ENCODE data around the gene TMEM204. TPM values are rescaled to one million over a fixed set of nuclear protein-coding genes. Genes with fewer than 3 reads are reported as not detected.

The TMEM204 gene
- total RNA-seq, 4 donors from 2014 or later: 7.6 to 26.6 (median 18.8) TPM

GRCh38 chr16:1505073-1505844, 28.2 kb upstream of the TMEM204 start:
- no peak for DNase-seq (ENCODE audit: low spot score in 2 of 2)
- H3K4me3 ChIP-seq: no peak overlapping the region
- no peak for TF ChIP-seq POLR2AphosphoS5 (IDR thresholded peaks at IDR 0.05)
- no peak for TF ChIP-seq CTCF (IDR thresholded peaks at IDR 0.05)
- no peak for TF ChIP-seq POLR2A (IDR thresholded peaks at IDR 0.05)
- no peak for TF ChIP-seq EP300 (IDR thresholded peaks at IDR 0.05)
- H3K27me3 ChIP-seq: no peaks in the 10 kb centered on the region
- H3K27ac ChIP-seq: no peak overlapping the region
- no peaks in the 10 kb centered on the region for H3K4me1 ChIP-seq
- H3K9me3 ChIP-seq: no peaks in the 10 kb centered on the region
- 93% methylated on average over 31 of the region's 37 CpGs for WGBS
- peaks cover 66% of the 10 kb centered on the region for H3K36me3 ChIP-seq

GRCh38 chr16:1505912-1506311, 27.6 kb upstream of the TMEM204 start:
- H3K4me1 ChIP-seq: no peaks in the 10 kb centered on the region
- TF ChIP-seq POLR2A (IDR thresholded peaks at IDR 0.05) (no peak), POLR2AphosphoS5 (IDR thresholded peaks at IDR 0.05) (no peak), EP300 (IDR thresholded peaks at IDR 0.05) (no peak), CTCF (IDR thresholded peaks at IDR 0.05) (no peak)
- no peak overlapping the region for H3K4me3 ChIP-seq
- no peak for DNase-seq (ENCODE audit: low spot score in 2 of 2)
- H3K36me3 ChIP-seq: peaks cover 64% of the 10 kb centered on the region
- H3K27me3 ChIP-seq: no peaks in the 10 kb centered on the region
- H3K27ac ChIP-seq: no peak overlapping the region
- H3K9me3 ChIP-seq: no peaks in the 10 kb centered on the region
- WGBS: 100% methylated on average over 1 of the region's 22 CpGs

GRCh38 chr16:1506494-1507213, 26.8 kb upstream of the TMEM204 start:
- no peak overlapping the region for H3K4me3 ChIP-seq
- H3K9me3 ChIP-seq: no peaks in the 10 kb centered on the region
- WGBS: 86% methylated on average over 14 of the region's 37 CpGs
- no peak for DNase-seq (ENCODE audit: low spot score in 2 of 2)
- H3K27ac ChIP-seq: no peak overlapping the region
- H3K27me3 ChIP-seq: no peaks in the 10 kb centered on the region
- H3K4me1 ChIP-seq: no peaks in the 10 kb centered on the region
- TF ChIP-seq POLR2A (IDR thresholded peaks at IDR 0.05): no peak
- TF ChIP-seq CTCF (IDR thresholded peaks at IDR 0.05): no peak
- no peak for TF ChIP-seq POLR2AphosphoS5 (IDR thresholded peaks at IDR 0.05)
- no peak for TF ChIP-seq EP300 (IDR thresholded peaks at IDR 0.05)
- peaks cover 64% of the 10 kb centered on the region for H3K36me3 ChIP-seq

- Histone ChIP-seq H3K4me1 (no peaks in the 10 kb centered on the region), H3K27ac (no peak overlapping the region), H3K27me3 (no peaks in the 10 kb centered on the region), H3K36me3 (peaks cover 46% of the 10 kb centered on the region), H3K9me3 (no peaks in the 10 kb centered on the region), H3K4me3 (no peak overlapping the region)
- 82% methylated on average over 17 of the region's 24 CpGs for WGBS
- TF ChIP-seq EP300 (IDR thresholded peaks at IDR 0.05): no peak
- no peak for TF ChIP-seq POLR2A (IDR thresholded peaks at IDR 0.05)
- TF ChIP-seq POLR2AphosphoS5 (IDR thresholded peaks at IDR 0.05): no peak
- TF ChIP-seq CTCF (IDR thresholded peaks at IDR 0.05): no peak
- no peak for DNase-seq (ENCODE audit: low spot score in 2 of 2)
Measured at GRCh38 chr16:1508494-1509187, 24.8 kb upstream of the TMEM204 start.

Measured in suprapubic skin (tissue), 4 donors.